Measurements from ENCODE around the gene KRTAP12-2.

The KRTAP12-2 gene

DNA sequence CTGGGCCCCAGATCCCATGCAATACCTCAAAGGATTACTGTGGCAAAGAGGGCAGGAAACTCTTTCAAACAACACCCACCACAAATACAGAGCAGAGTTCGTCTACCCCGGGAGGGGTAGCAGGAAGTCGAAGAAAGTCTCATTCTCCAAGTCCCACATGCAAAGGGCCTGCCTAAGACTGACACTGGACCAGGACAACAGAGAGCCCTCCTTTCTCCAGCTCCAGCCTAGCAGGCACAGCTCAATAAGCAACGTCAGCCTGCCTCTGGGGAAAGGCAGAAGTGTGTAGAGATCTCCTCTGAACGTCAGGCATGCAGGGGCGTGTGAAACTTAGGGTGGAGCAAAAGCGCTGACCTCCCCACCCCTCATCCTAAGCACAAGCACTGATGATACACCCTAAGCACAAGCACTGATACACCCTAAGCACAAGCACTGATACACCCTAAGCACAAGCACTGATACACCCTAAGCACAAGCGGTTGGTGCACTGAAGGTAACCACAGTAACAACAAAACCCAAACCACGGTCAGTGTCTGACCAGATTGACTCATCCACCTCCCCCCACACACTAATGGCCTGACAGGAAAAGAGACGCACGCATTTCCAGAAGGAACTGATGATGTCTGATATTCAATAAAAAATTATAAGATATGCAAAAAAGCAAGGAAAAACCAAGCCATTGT, 7.7 kb downstream of the KRTAP12-2 start:
- no peak for DNase-seq
- peaks cover 16% of the 10 kb centered on the region for H3K9me3 ChIP-seq (ENCODE audit: severe bottlenecking)
- H3K27ac ChIP-seq, result no peak overlapping the region
- no peaks in the 10 kb centered on the region for H3K36me3 ChIP-seq
- H3K4me3 ChIP-seq (ENCODE audit: low read depth, low read length), result no peak overlapping the region
- TF ChIP-seq, protein P1, sequence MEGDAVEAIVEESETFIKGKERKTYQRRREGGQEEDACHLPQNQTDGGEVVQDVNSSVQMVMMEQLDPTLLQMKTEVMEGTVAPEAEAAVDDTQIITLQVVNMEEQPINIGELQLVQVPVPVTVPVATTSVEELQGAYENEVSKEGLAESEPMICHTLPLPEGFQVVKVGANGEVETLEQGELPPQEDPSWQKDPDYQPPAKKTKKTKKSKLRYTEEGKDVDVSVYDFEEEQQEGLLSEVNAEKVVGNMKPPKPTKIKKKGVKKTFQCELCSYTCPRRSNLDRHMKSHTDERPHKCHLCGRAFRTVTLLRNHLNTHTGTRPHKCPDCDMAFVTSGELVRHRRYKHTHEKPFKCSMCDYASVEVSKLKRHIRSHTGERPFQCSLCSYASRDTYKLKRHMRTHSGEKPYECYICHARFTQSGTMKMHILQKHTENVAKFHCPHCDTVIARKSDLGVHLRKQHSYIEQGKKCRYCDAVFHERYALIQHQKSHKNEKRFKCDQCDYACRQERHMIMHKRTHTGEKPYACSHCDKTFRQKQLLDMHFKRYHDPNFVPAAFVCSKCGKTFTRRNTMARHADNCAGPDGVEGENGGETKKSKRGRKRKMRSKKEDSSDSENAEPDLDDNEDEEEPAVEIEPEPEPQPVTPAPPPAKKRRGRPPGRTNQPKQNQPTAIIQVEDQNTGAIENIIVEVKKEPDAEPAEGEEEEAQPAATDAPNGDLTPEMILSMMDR (IDR thresholded peaks at IDR 0.05; ENCODE audit: low read depth, low read length), result no peak
- H3K27me3 ChIP-seq (ENCODE audit: insufficient read depth, low read depth, severe bottlenecking), result no peaks in the 10 kb centered on the region

DNA sequence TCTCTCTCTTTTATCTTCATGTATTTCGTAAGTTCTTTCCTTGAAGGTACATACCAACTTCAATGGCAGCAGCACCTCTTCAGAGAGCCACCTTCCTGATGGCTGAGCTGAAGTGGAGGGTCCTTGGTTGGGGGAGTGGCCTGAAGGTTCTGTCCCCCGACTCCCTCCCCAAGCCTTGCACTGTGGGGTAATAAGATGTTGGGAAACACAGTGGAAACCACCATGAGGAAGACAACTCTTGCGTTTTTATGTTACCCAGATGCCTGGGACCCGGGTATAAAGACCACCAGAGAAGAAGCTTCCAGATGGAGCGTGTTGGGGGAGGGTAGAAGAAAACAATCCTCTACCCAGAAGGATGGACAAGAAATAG, 8.2 kb downstream of the KRTAP12-2 start:
- no peak overlapping the region for H3K4me3 ChIP-seq (ENCODE audit: low read depth, low read length)
- DNase-seq, result no peak
- TF ChIP-seq, protein P1 (IDR thresholded peaks at IDR 0.05; ENCODE audit: low read depth, low read length), result no peak
- H3K27me3 ChIP-seq (ENCODE audit: insufficient read depth, low read depth, severe bottlenecking), result no peaks in the 10 kb centered on the region
- peaks cover 13% of the 10 kb centered on the region for H3K9me3 ChIP-seq (ENCODE audit: severe bottlenecking)
- H3K36me3 ChIP-seq, result no peaks in the 10 kb centered on the region
- H3K27ac ChIP-seq, result no peak overlapping the region

DNA sequence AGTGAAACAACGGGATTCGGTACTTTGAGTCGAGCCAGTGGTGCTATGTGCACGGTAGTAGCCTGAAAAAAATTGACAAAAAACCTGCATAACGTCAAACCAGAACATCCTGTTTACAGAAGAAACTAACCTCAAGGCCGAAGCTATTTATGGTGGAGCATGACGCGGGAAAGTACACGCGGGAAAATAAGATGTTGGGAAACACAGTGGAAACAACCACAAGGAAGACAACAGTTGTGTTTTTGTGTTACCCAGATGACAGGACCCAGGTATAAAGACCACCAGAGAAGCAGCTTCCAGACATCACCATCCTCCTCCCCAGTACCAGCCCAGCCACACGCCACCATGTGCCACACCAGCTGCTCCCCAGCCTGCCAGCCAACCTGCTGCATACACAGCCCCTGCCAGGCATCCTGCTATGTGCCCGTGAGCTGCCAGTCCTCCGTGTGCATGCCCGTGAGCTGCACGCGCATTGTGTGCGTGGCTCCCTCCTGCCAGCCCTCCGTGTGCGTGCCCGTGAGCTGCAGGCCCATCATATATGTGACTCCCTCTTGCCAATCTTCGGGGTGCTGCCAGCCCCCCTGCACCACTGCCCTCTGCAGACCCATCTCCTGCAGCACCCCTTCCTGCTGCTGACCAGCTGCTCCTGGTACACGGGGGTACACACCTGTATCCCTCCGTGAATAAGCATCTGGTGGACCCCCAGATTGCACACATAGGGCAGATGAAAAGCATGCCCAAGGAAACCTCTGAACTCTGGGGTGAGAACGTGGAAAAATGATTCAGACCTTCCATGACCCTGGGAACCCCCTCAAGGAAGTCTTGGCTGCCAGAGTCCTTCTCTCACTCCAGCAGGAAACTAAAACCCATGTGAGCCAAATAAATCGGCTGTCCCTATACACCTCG, 8.8 kb downstream of the KRTAP12-2 start, which contains the start of gene KRTAP12-3:
Gene KRTAP12-3, plus strand, starts transcription at position 298 of the 906 bp plus-strand sequence. Its CDS starts 48 bp downstream, at position 346.
- H3K27ac ChIP-seq, result no peak within 1 kb of the TSS
- H3K9me3 ChIP-seq (ENCODE audit: severe bottlenecking), result peaks cover 13% of the 10 kb centered on the region
- no peak for DNase-seq
- no peaks in the 10 kb centered on the region for H3K27me3 ChIP-seq (ENCODE audit: insufficient read depth, low read depth, severe bottlenecking)
- H3K4me3 ChIP-seq (ENCODE audit: low read depth, low read length), result no peak within 1 kb of the TSS
- TF ChIP-seq, protein P1 (IDR thresholded peaks at IDR 0.05; ENCODE audit: low read depth, low read length), result no peak
- no peaks in the 10 kb centered on the region for H3K36me3 ChIP-seq

DNA sequence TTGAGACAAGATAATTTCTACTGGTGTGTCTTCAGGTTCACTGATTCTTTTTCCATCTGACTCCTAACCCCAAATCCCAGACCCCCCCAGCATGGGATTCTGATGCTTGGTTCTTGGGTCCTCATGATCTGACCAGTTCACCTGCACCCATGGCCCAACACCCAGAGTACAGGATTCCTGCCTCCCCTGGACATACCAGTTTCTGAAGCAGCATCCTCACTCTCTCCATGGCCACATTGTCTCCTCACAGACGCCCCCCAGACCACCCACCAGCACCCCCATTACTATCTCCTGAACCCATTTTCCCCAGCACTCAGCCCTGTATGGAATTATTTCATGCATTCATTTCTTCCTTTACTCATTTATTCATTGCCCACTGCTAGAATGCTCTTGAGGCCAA, 9.9 kb downstream of the KRTAP12-2 start:
- H3K27ac ChIP-seq, result no peak overlapping the region
- DNase-seq, result no peak

DNA sequence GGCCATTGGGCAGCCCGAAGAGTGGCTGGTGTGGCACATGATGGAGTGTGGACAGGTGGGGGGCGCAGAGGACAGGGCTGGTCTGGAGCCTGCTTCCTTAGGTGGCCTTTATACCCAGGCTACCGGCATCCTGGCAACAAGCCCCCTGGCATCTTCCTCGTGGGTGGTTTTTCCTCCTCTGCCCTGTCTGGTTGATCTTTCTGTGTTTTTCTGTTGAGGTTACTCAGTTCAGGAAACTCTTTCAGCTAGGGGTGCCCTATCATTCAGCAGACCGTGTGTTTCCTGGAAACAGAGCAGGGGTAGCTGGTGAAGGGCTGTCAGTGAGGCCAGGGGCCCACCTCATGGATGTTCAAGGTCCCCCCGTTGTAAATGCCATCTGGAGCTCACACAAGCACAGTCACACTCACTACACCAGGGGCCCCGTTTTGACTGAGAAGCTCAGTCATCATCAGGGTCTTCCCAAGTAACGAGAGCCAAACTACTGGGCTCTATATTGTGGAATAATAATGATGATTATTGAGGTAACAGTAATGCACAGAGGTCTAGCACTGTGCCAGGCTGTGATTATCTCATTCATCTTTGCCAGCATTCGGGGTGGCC, 12.1 kb downstream of the KRTAP12-2 start, which contains the start of gene KRTAP12-4:
Gene KRTAP12-4, minus strand, starts transcription at position 84 of the 600 bp plus-strand sequence. Its CDS starts 45 bp downstream, at position 39.
- Histone ChIP-seq H3K36me3 (no peaks in the 10 kb centered on the region), H3K9me3 (ENCODE audit: severe bottlenecking) (peaks cover 9% of the 10 kb centered on the region), H3K4me3 (ENCODE audit: low read depth, low read length) (no peak within 1 kb of the TSS), H3K27me3 (ENCODE audit: insufficient read depth, low read depth, severe bottlenecking) (no peaks in the 10 kb centered on the region), H3K27ac (no peak within 1 kb of the TSS)
- TF ChIP-seq, protein P1 (IDR thresholded peaks at IDR 0.05; ENCODE audit: low read depth, low read length), result no peak
- no peak for DNase-seq

More for the DNA sequence above, 9.9 kb downstream of the KRTAP12-2 start:
- Histone ChIP-seq H3K27me3 (ENCODE audit: insufficient read depth, low read depth, severe bottlenecking) (no peaks in the 10 kb centered on the region), H3K9me3 (ENCODE audit: severe bottlenecking) (peaks cover 13% of the 10 kb centered on the region), H3K4me3 (ENCODE audit: low read depth, low read length) (no peak overlapping the region), H3K36me3 (no peaks in the 10 kb centered on the region)
- TF ChIP-seq, protein P1 (IDR thresholded peaks at IDR 0.05; ENCODE audit: low read depth, low read length), result no peak
